ENCODE results near the gene FOSL2.

FOSL2 gene

GRCh38 chr2:28390746-28391563 lies 1.7 kb upstream of the FOSL2 start:
- H3K4me3 ChIP-seq (ENCODE audit: low read length), result peak overlapping the region; percentile 74; the same call in 1 of the 2 replicates
- TF ChIP-seq ZNF274 (IDR thresholded peaks at IDR 0.05; ENCODE audit: low read depth, low read length), result no peak

- peak overlapping the region; percentile 74 for H3K4me3 ChIP-seq (ENCODE audit: low read length)
- TF ChIP-seq ZNF274 (IDR thresholded peaks at IDR 0.05; ENCODE audit: low read depth, low read length), result no peak
Measured at GRCh38 chr2:28391564-28392296, 928 bp upstream of the FOSL2 start.

- H3K4me3 ChIP-seq (ENCODE audit: low read length), result peak overlapping the region; percentile 74
- no peak for TF ChIP-seq ZNF274 (IDR thresholded peaks at IDR 0.05; ENCODE audit: low read depth, low read length)
Measured at GRCh38 chr2:28393114-28393836, 617 bp downstream of the FOSL2 start.

GRCh38 chr2:28394331-28394877 lies 1.7 kb downstream of the FOSL2 start:
- no peak for TF ChIP-seq ZNF274 (IDR thresholded peaks at IDR 0.05; ENCODE audit: low read depth, low read length)
- H3K4me3 ChIP-seq (ENCODE audit: low read length), result no peak overlapping the region

GRCh38 chr2:28394997-28395333 lies 2.3 kb downstream of the FOSL2 start:
- H3K4me3 ChIP-seq (ENCODE audit: low read length), result no peak overlapping the region

GRCh38 chr2:28395334-28396061 lies 2.8 kb downstream of the FOSL2 start:
- H3K4me3 ChIP-seq (ENCODE audit: low read length), result no peak overlapping the region
- TF ChIP-seq ZNF274 (IDR thresholded peaks at IDR 0.05; ENCODE audit: low read depth, low read length), result no peak

More at GRCh38 chr2:28394997-28395333, 2.3 kb downstream of the FOSL2 start:
- no peak for TF ChIP-seq ZNF274 (IDR thresholded peaks at IDR 0.05; ENCODE audit: low read depth, low read length)

GRCh38 chr2:28397043-28397381 lies 4.4 kb downstream of the FOSL2 start:
- no peak overlapping the region for H3K4me3 ChIP-seq (ENCODE audit: low read length)
- TF ChIP-seq ZNF274 (IDR thresholded peaks at IDR 0.05; ENCODE audit: low read depth, low read length), result no peak

- no peak overlapping the region for H3K4me3 ChIP-seq (ENCODE audit: low read length)
- no peak for TF ChIP-seq ZNF274 (IDR thresholded peaks at IDR 0.05; ENCODE audit: low read depth, low read length)
Measured at GRCh38 chr2:28398101-28398834, 5.6 kb downstream of the FOSL2 start.

GRCh38 chr2:28399289-28399688 lies 6.6 kb downstream of the FOSL2 start:
- no peak for TF ChIP-seq ZNF274 (IDR thresholded peaks at IDR 0.05; ENCODE audit: low read depth, low read length)
- H3K4me3 ChIP-seq (ENCODE audit: low read length), result no peak overlapping the region

GRCh38 chr2:28399956-28400355 lies 7.3 kb downstream of the FOSL2 start:
- H3K4me3 ChIP-seq (ENCODE audit: low read length), result no peak overlapping the region
- no peak for TF ChIP-seq ZNF274 (IDR thresholded peaks at IDR 0.05; ENCODE audit: low read depth, low read length)

GRCh38 chr2:28400419-28400818 lies 7.8 kb downstream of the FOSL2 start:
- H3K4me3 ChIP-seq (ENCODE audit: low read length), result no peak overlapping the region
- TF ChIP-seq ZNF274 (IDR thresholded peaks at IDR 0.05; ENCODE audit: low read depth, low read length), result no peak

GRCh38 chr2:28400921-28401320 lies 8.3 kb downstream of the FOSL2 start:
- TF ChIP-seq ZNF274 (IDR thresholded peaks at IDR 0.05; ENCODE audit: low read depth, low read length), result no peak
- no peak overlapping the region for H3K4me3 ChIP-seq (ENCODE audit: low read length)

- no peak overlapping the region for H3K4me3 ChIP-seq (ENCODE audit: low read length)
- no peak for TF ChIP-seq ZNF274 (IDR thresholded peaks at IDR 0.05; ENCODE audit: low read depth, low read length)
Measured at GRCh38 chr2:28401411-28401810, 8.8 kb downstream of the FOSL2 start.

Measured in GM08714 (cell line).